GM20431 (cell line): ENCODE measurements around the gene MAP2K6.

ENCODE experiments used
- in situ Hi-C: fragments of 300-500 bp; cut with MseI, MboI; formaldehyde crosslinking; loops from one replicate; pipeline ENCODE4 v1.15.0; 2020; ENCODE audit warnings: low sequenced_read_pairs; ENCODE audit not compliant: unreplicated experiment

MAP2K6 gene

DNA sequence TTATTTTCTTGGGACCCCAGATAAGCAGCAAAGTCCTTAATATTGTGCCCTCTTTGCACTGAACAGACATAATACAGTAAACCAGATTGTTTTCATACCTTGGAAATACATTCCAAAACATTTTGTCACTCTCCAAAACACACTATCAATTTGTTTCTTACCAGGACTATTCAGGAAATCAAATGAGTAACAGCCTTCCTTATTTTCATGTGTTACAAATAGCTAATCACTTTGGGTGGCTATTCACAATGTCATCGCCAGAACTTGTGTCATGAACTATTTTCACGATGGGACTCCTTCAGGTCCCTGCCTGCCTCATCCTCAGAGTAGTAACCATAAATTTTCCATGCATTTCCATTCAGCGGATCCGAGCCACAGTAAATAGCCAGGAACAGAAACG, 104.5 kb downstream of the MAP2K6 start:
- in situ Hi-C loops, result loop anchor here (25.0 kb wide), 1 partner anchor 182 kb away; the partner anchor contains the start of gene ABCA5

DNA sequence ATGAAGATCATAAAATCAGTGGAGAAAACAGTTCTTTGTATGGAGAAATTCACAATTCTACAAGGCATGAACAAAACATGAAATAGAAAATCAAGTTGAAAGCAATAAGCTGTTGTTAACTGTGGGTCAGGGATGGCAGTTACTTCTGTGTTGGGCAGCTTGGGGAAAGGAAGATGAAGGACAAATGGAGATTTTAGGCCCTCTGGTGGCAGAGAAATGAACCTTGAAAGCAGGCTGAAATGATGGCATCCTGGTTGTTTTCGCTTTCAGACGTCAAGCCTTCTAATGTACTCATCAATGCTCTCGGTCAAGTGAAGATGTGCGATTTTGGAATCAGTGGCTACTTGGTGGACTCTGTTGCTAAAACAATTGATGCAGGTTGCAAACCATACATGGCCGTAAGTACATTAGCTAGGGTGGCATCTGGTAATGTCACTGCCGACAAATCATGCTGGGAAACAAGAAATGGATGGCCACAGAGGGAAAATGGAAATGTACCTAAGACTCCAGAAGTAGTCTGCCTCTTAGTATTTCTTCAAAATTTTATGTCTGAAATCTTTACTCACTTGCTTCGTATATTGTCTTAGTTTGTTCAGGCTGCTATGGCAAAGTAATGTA, 108.9 kb downstream of the MAP2K6 start:
- in situ Hi-C loops, result loop anchor here (25.0 kb wide), 1 partner anchor 186 kb away; the partner anchor contains the start of gene ABCA5

DNA sequence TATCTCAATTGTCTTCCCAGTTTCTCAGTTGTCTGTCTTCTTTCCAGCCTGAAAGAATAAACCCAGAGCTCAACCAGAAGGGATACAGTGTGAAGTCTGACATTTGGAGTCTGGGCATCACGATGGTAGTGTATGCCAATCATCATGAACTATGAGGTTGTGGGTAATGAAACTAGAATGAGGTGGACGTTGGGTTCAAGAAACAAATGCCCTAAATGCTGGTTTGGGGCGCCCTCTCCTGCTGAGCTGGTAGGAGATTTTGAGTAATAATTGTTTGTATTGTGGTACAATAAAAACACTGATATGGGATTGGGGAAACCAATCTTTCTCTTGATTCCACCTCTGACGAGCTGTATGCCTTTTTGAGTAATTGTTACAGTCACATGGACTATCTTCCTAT, 110.4 kb downstream of the MAP2K6 start:
- in situ Hi-C loops, result loop anchor here (25.0 kb wide), 1 partner anchor 188 kb away; the partner anchor contains the start of gene ABCA5

DNA sequence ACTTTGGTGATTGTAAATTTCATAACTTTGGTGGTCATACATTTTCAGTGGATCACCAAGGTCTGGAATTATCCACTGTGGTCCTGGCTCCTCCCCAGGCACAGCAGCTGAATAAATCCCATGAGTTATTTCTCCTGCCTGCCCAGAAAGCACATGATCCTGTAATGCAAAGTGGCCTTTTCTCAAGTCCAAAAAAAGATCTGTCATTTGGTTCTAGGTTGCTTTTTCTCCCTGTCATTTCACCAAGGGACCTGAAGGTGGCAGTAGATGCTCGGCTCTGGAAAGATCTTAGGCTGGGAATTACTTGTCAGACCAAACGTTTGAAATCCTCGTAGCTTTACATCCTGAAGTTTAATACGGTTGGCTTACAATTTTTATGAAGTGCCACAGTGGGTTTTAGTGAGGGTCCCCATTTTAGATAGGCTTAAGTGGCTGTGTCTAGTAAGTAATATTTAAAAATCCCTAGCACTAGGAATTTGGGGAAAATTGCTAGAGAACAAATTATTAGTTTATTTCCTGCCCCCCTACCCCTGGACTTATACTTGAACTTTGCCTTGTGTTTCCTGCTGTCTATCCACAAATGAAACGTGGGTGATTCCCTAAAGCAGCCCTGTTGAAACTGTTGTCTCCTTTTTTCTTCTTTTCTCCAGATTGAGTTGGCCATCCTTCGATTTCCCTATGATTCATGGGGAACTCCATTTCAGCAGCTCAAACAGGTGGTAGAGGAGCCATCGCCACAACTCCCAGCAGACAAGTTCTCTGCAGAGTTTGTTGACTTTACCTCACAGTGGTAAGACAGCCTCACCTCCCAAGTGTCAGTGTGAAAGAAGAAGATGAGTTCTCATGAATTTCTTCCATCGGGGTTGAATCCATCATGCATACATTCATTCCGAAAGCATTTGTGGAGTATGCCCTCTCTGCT, 111.7 kb downstream of the MAP2K6 start:
- in situ Hi-C loops, result no loop called here

DNA sequence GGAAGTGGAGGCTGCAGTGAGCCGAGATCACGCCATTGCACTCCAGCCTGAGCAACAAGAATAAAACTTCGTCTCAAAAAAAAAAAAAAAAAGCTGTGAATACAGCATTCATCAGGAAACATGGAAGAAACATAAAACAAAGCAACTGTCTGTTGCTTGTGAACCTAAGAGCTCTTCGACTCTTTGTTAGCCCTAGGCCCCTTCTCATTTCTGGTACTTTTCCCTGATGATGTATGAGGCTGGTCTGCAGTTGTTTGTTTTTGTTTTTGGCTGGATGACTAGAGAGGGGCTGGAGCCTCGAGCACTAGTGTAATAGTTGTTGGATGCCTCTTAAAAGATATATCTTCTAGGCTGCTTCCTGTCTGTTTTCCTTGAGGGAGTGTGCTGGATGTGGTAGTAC, 113.5 kb downstream of the MAP2K6 start:
- in situ Hi-C loops, result no loop called here

DNA sequence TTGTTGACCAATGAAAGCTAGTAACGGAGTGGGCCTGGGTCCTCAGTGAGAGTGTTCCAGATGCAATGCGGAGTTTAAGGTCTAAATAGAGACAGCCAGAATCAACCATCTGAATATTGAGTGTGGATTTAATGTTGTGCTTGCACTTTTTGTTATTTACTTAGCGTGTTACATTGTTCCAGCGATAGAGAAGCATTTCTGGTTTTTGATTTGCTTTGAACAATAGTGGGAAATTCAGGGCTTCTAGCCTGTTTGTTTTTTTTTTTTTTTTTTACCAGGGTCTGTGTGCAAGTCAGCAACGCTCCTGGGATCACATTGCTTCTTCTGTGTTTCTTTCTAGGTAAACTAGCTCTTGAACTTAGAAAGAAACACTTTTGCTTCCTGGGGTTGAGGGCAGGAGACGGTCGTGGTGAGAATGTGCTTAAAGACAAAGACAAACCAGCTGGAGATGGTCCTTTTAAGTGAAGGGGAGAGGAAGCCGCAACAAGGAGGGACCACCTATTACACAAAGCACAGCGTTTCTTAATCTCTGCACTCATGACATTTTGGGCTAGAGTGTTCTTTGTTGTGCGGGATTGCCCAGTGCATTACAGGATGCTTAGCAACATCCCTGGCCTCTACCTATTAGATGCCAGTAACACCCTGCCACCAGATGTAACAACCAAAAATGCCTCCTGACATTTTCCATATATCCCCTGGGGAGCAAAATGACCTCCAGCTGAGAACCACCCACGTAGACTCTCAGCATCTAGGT, 119.2 kb downstream of the MAP2K6 start:
- in situ Hi-C loops, result no loop called here

DNA sequence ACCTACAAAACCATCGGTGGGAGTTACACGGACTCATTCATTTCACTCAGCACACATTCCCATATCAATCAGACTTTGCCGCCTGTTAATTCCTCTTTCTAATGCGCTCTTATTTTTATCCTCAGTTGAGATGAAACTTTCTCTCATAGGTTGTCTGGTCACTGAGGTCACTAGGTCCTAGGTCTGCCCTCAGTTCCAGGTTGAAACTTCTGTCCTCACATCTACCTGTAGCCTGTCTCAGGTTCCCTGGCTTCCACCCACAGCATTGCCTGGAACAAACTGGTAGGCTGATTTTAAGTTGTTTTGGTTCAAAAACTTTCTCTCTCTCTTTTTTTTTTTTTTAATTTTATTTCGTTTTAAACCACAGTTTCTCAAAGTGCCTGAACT, 119.7 kb downstream of the MAP2K6 start:
- in situ Hi-C loops, result no loop called here

DNA sequence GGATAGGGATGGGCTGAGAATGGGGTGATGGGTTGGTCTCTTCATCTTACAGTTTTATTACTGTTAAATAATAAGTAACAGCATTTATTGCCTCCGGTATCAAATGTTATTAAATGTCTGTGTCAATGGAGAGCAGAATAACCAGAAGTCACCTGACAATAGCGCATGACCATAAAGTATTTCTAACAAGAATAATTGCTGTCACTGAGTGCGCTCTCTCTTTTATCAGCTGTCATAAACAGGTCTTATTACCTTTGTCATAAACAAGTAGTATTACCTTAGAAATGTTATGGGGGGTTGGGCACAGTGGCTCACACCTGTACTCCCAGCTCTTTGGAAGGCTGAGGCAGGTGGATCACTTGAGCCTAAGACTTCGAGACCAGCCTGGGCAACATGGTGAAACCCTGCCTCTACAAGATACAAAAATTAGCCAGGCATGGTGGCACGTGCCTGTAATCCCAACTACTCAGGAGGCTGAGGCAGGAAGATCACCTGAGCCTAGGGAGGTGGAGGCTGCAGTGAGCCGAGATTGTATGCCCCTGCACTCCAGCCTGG, 120.6 kb downstream of the MAP2K6 start:
- in situ Hi-C loops, result no loop called here

DNA sequence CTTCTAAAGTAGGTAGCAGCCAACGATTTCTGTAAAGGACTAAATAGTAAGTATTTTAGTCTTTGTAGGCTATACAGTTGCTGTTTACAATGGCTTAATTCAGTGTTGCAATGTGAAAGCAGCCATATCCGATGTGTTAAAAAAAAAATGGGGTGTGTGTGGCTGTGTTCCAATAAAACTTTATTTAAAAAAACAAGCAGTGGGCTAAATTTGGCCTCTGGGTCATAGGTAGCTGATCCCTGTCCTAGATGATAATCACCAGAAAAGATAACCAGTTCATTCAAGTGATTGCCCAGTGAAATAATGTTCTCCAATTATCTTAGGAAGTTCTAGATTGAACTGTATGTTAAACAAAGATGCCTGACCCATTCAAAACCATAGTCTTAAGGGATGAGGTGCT, 124.3 kb downstream of the MAP2K6 start:
- in situ Hi-C loops, result no loop called here

DNA sequence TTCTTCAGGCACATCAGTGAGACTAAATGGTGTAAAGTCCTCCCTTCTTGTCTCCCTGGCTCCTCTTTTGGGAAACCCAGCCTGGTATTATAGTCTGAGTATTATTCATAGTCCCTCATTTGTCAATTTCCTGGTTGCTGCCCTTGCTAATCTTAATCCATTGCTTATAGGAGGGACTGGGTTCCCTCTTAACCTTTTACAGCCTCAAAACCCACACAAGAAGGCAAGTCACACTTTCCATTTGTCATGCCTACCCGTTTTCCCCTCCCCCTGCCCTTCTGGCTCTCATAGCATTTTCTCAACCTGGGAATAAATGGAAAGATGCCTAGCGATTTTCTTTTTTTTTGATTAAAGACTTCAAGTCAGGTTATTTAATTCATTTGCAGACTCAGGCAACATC, 124.8 kb downstream of the MAP2K6 start:
- in situ Hi-C loops, result no loop called here

DNA sequence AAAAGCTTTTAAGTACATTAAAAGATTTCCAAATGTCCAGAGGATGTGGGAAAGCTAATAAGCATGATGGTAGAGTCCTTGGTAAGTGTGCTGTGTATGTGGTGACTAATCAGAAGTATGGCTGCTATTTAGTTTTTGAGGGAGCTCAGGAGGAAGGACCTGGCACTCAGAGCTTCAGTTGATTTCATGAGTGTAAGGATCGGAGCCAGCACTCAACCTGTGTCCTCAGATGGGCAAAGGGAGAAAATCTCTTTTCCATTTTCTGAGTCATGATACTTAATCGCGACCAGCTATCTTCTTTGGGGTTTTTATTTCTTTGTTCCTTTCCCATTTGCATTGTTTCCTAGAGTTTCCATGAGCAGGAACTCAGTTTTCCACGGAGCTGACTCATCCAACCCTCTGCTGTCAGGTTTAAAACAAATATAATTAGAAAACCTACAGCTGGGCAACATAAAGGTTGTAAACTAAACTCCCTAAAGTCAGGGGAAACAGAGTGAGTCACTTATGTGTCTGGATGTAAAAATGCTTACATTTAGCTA, 125.4 kb downstream of the MAP2K6 start:
- in situ Hi-C loops, result no loop called here

DNA sequence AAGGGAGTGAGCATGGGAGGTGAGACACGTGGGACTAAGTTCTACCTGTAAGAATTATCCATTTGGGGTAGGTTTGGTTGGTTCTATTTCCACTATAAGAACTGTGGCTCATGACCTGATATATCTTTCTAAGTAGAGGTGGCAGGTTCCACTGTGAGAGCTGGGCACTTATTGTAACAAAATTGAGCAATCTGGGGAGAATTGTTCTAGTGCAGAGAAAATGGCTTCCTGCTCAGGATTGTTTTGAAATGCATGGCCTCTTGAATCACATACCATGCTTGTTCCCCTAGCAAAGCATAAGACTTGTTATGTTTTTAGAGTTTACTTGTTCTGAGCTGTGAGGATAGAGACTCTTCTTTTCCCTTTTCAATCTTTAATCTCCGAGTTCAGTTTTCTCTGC, 125.9 kb downstream of the MAP2K6 start:
- in situ Hi-C loops, result no loop called here

DNA sequence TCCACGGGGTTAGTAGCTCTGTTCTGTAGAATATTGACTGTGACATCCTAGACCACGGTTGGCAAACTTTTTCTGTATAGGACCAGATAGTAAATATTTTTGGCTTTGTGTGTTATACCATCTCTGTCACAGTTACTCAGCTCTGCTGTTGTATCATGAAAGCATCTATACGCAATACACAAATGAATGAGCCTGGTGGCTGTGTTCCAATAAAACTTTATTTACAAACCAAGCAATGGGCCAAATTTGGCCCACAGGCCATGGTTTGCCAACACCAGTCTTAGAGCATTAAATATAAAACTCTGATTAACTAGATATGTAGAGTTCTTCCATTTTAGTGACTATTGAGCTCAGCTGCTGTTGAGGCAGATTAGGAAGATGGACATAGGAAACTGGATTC, 132.7 kb downstream of the MAP2K6 start:
- in situ Hi-C loops, result no loop called here

DNA sequence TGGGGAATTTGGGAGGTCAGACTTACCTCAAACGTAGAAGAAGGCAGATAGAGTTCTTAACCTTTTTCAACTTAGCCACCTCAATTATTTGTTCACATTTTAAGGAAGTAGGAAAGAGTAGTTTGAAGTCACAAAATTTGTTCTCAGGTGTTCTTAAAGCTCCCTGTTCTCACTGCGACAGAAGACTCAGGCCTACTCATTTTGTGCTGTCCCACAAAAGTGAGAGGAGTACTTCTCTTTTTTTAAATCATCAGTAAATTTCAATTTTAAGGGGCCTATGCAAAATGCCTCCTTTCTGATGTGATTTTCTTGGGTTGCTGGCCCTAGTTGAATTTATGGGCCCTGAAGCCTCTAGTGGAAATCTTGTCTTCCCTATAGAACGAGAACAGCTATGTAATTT, 133.4 kb downstream of the MAP2K6 start:
- in situ Hi-C loops, result no loop called here

DNA sequence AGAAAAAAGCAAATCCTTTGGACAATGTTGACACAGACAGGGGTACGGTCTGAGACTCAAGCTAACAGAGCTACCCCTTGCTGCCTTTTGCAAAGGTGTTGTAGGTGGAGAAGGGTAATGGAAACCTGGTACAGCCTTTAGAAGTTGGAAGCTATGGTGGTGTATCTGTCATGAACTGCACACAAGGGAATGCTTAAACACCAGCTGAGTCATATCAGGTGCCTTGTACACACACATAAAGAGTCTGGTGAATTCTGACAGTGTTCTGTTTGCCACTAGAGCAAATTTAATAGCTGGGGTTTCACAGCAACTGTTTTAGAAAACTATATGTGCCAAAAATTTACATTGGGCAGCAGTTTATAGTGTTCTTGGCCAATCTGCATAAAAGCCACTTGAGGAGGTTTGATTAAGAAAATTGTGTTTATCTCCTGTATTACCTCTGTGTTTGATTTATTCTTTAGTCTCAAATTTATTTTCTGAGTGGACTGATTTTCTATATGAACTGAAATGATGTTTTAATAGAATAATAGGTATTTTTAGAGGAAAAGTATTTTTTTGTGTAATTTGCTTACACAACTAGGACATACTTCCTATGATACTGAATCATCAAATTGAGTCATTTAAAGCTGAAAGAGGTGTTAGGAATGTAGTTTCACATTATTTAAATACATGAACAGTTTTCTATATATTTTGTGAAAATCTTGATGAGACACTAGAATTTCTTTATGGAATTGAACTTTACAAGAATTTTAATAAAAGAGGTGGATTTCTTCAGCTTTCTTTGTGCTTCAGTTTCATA, 136.9 kb downstream of the MAP2K6 start:
- in situ Hi-C loops, result no loop called here

DNA sequence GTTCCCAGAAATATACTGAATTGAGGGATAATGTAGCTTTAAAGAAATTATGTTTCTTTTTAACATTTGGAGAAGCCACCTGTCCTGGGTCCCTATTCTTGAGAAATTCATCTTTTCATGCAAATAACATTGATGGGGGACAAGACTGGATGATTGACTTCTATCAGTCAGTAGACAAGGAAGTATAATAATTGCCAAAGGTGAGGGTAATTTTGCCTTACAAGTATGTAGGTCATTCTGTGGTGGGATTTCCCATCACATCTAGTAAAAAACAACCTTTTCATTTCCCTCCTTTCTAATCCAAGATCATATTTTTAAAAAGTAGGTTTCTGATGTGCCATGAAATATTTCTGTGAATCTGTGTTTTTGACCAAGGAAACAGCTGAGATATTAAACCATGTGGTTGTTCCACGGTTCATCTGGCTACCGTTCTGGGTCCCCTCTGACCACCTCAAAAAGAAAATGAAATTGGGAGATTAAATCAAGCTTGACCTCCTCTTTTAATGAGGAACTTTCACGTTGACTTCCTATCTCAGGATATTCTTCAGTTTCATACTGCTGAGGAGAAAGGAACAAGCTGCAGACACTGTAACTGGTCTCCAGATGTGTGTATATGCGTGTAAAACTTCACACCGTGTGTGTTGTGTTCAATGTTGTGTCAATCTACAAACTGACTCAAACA, 138.6 kb downstream of the MAP2K6 start:
- in situ Hi-C loops, result no loop called here

DNA sequence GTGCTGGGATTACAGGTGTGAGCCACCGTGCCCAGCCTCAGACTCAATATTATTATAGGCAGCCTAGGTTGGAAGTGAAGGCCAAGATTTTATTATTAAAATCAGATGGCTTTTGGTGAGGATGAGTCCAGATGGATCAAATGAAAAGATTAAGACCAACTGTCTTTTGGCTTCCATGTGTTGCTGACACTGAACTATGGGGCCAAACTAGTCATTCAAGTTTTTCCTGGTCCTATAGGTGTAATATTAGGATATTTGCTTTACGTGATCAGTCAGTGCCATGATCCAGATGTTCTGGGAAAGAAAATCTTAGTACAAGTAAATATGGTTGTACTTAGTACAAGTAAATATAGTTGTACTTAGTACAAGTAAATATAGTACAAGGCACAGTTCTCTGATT, 140.6 kb downstream of the MAP2K6 start:
- in situ Hi-C loops, result no loop called here

DNA sequence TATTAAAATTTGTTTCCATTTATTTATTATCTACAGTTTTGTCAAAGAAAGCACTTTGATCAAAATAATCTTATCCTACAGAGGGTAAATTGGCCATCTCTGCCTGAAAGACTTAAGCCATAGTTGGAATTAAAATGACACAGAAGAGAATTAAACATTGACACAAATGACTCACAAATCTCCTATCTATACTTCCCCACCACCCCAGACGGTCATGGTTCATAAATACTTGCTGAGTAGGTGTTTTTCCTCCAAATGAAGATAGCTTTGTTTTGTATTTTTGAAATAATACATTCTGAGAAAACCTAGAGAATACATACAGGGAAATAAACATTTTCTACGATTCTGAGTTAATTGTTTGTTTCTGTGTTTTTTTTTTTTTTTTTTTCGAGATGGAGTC, 142.8 kb downstream of the MAP2K6 start:
- in situ Hi-C loops, result no loop called here

DNA sequence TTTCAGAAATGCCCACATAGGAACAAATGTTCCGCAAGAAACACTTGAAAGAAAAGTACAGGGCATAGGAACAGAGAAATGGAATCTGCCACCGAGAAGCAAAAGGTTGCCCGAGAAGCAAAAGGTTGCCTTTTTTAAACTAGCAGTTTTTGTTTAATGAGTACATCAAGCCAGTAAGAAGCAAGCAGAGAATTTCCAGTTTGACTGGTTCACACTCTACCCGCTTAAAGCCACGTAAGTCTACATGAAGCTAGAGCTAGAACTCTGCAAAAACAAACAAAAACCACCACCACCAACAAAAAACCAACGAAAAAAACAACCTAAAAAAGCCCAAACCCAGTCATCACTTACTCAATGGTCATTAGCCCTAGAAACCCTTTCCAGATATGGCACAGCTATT, 144.3 kb downstream of the MAP2K6 start:
- in situ Hi-C loops, result no loop called here
